GM19395 (cell line): Measurements from ENCODE around the gene SLC2A13.
"Not testable (repeated sequence)": the region's sequence is repeated elsewhere in the genome, so short reads cannot be mapped to it uniquely, and the experiment has no call there.

Experiments used
- ATAC-seq: cut with Tn5 transposase; IDR thresholded peaks from one replicate; pipeline ENCODE4 v1.9.1; 2021; ENCODE audit warnings: mild to moderate bottlenecking, moderate library complexity; ENCODE audit not compliant: unreplicated experiment

SLC2A13 gene

GRCh38 chr12:40044396-40044795, 61.5 kb downstream of the SLC2A13 start:
- ATAC-seq = no peak

DNA sequence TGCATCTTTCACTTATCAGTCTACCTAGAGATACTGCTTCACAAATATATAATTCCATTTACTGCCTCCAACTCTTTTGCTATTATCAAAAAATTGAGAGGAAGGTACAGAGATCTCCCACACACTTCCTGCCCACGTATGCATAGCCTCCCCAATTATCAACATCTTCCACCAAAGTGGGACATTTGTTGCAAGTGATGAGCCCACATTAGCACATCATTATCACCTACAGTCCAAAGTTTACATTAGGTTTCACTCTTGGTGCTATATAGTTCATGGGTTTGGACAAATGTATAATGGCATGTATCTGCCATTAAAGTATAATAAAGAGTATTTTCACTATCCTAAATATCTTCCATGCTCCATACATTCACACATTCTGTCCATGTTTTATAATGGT, 66.3 kb downstream of the SLC2A13 start:
- no peak for ATAC-seq

DNA sequence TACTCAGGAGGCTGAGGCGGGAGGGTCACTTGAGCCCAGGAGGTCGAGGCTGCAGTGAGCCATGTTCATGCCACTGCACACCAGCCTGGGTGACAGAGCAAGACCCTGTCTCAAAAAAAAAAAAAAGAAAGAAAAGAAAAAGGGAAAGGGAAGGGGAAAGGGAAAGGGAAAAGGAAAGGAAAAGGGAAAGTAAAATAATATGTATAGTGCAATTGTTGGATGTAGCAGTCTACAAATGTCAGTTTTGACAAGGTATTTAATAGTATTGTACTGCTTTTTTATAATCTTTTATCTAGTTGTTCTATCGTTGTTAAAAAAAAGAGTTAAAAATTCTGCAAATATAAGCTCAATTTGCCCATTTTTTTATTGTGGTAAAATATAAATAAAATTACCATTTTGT, 67.3 kb downstream of the SLC2A13 start:
- ATAC-seq = no peak

DNA sequence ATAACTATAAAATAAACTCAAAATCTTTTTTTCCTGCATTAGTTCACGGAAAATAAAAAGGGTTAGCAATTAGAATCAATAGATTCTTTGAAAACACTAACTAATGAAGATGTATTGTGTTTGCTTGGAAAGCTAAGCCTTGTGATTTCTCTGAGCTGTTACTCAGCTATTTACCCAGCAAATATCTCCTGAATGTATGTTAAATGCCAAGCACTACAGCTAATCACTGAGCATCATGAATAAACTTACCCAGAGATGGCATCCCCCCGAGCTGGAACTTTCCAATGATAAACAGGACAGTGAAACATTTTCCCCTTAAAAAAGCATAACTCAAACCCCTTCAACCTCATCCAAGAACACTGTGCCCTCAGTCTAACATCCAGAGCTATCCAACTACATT, 71.2 kb downstream of the SLC2A13 start:
- ATAC-seq = no peak

DNA sequence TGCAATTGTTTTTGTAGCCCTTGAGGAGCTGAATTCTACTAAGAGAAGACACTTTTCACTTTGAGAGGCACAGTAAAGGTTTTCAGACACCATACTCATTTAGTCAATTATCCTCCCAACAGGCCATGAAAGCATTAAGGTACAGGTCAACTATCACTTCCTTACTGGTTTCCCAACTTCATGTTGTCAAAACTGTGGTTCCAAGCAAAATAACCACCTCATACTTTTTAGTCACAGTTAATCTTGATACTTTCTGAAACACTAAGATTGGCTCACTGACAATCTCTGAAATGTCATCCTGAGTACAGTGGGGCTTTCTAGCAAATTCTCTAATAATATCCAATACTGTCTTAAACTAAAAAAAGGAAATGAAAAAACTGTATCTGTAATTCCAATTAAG, 71.7 kb downstream of the SLC2A13 start:
- no peak for ATAC-seq

DNA sequence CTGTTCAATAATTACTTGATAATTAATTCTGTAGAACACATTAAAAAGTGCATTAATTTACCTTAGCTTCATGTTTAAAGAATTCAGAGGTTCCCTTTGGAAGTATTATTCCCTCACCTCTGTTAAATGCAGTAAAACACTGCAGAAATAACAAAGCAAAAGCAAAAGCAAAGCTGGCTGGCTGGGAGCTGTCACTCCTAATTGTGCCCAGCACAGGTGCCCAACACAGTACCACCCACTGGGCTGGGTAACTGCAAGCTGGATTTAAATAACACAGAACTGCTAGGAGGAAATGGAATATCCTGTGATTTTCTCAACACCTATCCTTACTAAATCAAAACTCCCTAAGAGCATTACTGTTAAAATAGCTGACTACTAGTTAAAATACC, 72.6 kb downstream of the SLC2A13 start:
- no peak for ATAC-seq

GRCh38 chr12:40032433-40033241, 73.2 kb downstream of the SLC2A13 start:
- ATAC-seq = no peak

GRCh38 chr12:40031965-40032364, 73.9 kb downstream of the SLC2A13 start:
- ATAC-seq = no peak

GRCh38 chr12:40030970-40031369, 74.9 kb downstream of the SLC2A13 start:
- ATAC-seq = not testable (repeated sequence)

GRCh38 chr12:40028296-40028695, 77.6 kb downstream of the SLC2A13 start:
- ATAC-seq = no peak

DNA sequence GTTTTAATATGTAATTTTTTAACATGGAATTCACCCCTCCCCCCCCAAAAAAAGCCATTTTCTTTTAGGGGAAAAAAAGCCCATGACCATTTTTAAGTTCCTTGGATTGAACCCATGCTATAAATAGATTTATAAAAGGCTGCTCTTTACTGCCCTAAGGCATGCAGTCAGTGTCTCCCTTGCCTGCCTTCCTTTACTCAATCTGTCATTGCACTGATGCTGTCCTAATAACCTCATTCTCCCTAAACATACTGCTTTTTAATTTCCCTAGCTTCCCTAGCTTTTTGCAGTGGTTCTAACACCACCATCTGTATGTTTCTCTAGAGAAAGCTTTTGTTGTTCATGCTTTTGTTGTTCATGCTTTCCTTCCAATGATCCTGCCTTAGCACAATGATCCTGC, 83.0 kb downstream of the SLC2A13 start:
- ATAC-seq = no peak

DNA sequence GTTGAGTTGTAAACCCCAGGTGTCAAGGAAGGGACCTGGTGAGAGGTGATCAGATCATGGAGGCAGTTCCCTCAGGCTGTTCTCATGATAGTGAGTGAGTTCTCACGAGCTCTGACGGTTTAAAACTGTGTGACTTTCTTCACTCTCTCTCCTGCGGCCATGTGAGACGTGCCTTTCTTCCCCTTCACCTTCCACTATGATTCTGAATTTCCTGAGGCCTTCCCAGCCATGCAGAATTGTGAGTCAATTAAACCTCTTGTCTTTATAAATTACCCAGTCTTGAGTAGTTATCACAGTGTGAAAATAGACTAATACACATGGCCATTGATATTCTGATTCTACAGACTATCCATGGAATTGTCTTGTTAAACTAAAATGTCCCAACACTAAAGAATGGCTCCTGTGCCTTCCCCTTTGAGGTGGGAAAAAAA, 85.6 kb downstream of the SLC2A13 start:
- ATAC-seq = no peak

DNA sequence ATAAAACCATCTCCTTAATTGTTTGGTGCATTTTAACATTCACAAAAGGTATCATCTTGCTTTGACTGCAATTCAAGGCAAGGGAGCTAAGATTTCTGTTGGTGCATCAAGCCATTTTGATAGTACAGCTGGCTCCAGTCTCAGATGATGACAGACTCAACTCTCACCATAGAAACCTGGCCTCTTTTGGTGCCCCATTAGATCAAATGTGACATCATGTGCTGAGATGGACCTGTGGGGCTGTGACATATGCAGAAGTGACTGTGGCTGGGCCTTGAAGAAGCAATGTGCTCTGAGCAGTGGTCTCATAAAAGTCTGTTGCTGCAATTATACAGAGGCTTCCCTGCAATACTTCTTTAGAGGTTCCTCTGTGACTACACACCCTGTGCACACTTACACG, 88.4 kb downstream of the SLC2A13 start:
- ATAC-seq = no peak

- no peak for ATAC-seq
Observed at GRCh38 chr12:40016980-40017379, 88.9 kb downstream of the SLC2A13 start.

DNA sequence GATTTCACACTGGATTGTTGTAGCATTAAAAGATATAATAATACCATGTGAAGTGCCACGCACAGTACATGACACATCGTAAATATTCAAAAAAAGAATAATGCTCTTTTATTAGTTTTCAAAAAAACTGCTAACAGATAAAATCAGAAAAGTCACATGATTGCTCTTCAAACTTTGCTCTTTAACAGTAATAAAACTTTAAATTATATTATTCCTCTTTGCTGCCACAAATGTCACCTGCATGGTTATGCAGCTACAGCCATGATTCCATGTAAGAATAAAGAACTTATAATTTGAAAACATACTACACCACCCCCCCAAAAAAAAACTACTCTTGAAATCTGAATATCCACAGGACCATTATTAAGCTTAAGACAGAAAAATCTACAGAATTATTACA, 90.0 kb downstream of the SLC2A13 start:
- ATAC-seq = no peak

DNA sequence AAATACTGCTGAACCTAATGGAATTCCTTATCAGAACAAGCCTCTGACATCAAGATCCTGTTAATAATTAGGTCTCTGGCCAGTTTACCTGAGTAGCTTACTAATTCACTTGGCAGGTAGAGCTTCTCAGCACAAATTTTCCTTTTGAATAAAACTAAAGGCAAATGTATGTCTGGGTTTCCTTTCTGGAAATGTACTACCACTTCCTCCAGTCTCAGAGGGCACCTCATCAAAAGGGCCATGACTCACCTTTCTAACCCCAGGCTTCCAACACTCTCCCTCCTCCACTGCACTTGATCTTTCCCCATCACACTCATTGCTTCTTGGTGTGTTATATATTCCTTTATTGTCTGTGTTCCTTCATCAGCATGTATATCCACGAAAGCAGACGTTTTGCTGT, 90.5 kb downstream of the SLC2A13 start:
- ATAC-seq = no peak

- ATAC-seq = no peak
Observed at GRCh38 chr12:40013847-40014246, 92.0 kb downstream of the SLC2A13 start.

DNA sequence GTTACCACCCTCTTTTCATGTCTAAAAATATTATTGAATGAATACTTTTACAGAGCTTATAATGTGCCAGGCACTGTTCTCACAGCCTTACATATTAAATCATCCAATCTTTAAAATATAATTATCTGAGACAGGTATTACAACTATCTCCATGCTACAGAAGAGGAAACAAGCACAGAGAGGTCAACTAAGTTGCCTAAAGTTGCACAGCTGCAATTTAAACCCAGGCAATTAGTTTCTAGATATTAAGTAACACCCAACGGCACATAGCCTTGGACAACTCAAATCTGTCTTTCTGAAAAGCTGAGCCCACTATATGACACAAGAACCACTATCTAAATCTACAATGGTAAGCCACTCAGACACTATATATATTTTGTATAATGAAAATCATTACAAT, 92.6 kb downstream of the SLC2A13 start:
- ATAC-seq = no peak

DNA sequence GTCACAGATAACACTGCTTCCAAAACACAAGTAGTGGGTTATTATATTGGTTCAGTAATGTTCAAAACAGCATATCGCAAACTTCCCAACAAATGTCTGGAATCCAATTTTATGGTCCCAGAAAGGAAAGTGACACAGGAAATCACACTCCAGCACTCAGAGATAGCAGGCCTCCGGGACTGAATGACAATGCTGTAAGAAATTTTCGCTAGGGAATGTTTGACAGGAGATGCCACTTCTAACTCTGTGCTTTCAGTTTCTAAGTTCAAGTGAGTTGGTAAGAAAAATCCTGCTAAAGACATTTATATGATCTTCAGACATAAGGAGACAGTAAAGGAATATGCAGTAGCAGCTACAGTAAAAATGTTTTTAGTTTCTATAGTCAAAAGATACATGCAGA, 93.2 kb downstream of the SLC2A13 start:
- ATAC-seq = no peak

- ATAC-seq = peak; percentile 33
Observed at GRCh38 chr12:40011775-40012129, 94.1 kb downstream of the SLC2A13 start.

GRCh38 chr12:40010899-40011774, 94.7 kb downstream of the SLC2A13 start:
- ATAC-seq = peak; percentile 96
